Fibroblast of skin of scalp (primary cell): ENCODE data around the gene MARCHF10.
A peak's percentile ranks its signal among the peaks of the same experiment; 100 is the strongest.

ENCODE experiments used
- DNase-seq: peaks from one replicate; pipeline ENCODE4 v3.0.0-alpha.2; 2013

The MARCHF10 gene

DNA sequence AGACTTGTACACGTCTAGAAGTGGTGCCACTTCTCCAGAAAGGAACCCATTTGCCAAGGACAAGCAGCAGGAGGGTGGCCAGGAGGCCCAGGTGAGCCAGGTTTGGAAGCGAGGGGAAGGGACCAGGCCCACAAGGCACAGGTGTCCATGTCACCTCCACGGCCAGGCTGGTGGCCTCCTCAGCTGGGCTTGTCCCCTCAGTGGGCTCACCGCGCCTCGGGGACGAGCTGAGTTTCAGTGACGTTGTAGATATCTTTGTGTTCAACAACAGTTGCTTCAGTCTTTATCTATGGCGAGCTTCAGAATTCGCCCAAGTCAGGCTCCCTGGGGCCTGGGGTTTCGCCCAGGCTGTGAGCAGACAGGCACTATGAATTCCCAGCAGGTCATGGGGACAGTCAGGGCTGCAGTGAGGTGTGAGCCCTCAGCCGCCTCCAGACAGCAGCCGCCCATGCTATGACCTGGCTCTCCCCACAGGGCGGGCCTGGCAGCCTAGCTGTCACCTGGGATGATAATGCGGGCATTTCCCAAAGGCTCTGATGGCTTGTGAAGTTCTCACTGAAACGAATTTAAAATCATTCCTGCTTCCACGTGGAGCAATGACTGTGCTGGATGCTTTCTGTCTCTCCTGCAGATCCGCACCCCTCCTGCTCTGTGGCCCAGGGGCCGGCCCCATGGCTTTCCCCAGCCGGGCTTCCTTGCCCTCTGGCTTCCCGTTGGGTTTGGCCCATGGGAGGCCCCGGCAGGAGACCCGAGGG is 91.1 kb downstream of the MARCHF10 start:
- DNase-seq, result no peak

DNA sequence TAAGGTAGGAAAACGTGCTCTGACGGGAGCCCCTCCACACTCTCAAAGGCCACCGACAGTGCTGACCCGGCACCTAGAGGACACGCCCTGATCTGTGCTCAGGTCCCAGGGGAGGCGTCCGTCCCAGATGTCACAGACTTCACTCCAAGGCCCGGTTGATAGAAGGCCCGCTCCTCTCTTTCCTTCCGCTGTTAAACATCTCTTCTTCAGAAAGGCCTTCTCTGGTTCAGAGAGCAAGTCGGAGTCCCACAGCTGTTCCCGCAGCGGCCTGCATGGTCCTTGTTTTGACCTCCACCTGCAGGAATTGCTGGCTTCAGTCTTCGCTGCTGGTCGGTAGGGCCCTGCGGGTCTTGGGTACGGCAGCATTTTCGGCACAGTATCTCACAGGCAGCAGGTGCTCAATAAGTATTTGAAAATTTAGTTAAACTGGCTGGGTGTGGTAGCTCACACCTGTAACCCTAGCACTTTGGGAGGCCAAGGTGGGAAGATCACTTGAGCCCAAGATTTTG is 92.2 kb downstream of the MARCHF10 start:
- no peak for DNase-seq

DNA sequence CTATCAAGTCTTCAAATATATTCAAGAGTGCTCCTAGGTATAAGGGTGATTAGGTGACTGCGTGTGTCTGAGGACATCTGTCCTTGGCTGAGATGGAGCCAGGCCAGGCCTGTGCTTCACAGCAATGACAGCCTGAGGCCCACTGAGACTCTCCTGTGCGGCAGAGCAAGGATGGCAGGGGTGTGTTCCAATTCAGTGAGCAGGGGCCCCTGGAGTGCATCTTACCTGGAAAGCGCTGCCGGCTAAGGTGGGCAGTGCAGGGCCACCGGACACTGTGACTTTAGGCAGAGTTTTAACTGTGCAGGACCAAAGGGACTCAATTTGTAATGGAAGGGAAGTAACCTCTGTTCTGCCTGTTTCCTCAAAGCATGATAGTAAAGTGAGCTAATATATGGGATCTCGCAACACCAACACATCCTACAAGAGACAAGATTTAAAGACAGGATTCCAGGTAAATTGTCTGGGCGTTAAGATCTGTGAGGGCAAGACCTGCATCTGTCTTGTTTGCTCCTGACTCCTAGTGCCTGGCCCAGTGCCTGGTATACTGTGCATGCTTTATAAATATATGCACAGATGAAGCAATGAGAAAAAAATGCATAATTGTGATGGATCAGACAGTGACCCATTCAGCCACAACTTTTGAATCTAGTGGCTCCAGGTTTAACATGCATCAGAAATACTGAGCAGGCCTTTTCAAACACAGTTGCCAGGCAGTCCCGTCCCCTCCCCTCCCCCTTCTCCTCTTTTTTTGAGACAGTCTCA is 93.9 kb downstream of the MARCHF10 start:
- no peak for DNase-seq

DNA sequence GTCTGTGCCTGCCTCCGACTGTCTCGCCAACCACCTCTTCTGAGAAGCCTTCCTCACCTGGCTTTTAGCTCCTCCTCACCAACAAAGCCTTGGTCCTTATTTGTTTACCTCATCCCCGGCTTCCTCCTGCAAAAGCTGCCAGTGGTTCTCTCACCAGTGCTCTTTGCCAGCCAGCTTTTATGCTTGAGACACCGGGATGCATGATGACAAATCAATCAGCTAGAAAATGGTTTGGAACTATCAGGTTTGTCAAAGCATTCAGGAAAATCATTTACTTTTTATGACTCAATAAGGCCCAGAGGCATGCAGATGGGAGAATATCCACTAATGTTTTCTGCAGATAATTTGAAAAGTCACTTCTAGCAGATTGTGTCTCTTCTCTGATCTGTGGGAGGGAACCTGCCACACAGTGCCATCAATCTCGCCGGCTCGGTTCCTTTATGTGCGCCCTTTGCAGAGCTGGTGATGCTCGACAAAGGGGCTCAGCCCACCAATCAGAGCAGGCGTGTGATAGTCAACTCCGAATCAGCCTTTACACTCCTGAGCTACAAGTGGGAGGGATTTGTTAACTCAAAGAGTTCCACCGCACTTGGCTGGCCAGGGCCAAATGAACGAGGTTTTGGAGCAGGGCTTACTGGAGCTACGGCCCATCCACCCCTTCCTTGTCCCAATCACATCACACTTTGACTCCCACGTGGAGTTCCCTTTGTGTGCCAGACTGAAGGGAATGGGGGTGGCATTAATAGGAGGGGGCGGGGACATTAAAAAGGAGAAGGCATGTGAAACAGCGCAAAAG is 94.8 kb downstream of the MARCHF10 start:
- no peak for DNase-seq

DNA sequence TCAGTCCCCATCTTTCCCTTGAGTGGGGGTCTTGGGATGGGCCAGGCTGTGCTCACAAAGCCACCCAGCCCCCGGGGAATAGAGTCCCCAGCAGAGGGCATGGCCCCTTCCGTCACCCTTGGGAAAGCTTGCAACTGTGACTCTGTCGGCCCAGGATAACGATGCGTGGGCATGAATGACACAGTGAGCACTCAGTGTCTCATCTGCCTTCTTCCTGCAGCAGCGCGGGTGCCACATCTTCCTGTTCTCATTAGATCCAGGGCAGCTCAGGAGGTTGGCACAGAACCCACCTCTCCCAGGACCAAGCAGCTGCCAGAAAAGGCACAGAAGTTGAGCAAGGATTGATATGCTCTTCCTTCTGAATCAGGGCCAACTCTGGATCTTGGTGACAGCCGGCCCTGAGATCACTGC is 95.9 kb downstream of the MARCHF10 start:
- no peak for DNase-seq

DNA sequence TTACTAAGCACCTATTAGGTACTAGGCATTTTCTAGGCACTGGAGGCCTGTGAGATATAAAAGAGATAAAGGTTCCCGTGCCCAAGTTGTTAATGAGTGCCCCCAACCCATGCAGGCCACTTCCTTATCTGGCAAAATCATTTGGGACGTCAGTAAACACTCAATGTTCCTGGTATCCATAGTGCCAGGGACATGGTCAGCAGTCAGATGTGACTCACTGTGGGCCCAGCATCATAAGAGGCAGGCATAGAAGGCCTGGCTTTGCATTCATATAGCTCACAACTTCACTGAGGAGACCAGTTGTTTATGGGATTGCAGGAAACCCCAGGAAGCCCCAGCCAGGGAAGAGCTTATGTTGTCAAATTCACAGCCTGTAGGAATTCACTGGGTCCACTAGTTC is 99.5 kb downstream of the MARCHF10 start:
- DNase-seq, result no peak

DNA sequence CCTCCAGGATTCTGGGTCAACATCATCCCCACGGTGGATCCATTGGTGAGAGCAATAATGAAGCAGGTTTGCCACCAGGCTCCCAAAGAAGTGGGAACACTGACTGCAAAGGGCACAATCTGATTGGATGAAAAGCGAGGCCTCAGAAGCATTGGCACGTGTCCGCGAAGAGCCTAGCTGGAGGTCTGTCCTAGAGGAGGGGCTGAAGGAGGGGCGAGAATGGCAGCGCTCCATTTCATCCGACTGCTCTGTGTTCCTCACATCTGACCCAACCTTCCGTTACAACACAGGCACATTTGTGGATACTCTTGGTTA is 100.7 kb downstream of the MARCHF10 start:
- DNase-seq, result no peak

DNA sequence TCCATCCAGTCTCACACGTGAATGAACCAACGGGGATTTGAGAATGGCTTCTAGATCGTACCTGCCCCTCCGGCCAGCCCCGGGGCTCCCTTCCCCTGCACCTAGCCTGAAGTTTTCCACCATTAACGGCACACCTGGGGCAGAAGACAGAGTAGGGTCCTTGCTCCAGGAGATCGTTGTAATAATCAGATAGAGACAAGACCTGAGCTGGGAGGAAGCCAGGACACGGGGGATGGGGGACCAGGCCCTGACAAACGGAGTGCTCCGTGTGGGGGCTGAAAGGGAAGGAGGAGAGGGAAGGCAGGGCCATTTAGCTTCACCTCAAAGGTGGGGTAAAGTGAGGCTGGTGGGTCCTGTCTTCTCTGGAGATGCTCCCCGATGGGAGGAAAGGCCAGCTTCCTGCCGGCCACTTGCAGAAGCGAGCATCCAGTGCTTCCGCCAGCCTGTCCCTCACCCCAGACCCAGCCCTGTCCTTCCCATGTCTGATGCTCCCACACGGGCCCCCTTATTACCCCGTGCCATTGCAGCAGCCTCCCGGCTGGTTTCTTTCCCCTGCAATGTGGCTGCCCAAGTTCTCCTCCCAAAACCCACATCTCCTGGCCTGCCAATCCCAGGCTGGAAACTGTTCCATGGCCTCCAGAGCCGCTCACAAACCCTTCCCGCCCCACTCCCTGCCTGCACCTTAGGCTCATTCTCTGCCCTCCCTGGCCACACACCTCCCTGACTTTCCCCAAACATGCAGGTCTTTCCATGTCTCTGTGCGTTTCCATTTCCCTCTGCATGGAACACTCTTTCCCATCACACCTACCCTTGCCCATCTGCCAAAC is 101.3 kb downstream of the MARCHF10 start:
- no peak for DNase-seq

DNA sequence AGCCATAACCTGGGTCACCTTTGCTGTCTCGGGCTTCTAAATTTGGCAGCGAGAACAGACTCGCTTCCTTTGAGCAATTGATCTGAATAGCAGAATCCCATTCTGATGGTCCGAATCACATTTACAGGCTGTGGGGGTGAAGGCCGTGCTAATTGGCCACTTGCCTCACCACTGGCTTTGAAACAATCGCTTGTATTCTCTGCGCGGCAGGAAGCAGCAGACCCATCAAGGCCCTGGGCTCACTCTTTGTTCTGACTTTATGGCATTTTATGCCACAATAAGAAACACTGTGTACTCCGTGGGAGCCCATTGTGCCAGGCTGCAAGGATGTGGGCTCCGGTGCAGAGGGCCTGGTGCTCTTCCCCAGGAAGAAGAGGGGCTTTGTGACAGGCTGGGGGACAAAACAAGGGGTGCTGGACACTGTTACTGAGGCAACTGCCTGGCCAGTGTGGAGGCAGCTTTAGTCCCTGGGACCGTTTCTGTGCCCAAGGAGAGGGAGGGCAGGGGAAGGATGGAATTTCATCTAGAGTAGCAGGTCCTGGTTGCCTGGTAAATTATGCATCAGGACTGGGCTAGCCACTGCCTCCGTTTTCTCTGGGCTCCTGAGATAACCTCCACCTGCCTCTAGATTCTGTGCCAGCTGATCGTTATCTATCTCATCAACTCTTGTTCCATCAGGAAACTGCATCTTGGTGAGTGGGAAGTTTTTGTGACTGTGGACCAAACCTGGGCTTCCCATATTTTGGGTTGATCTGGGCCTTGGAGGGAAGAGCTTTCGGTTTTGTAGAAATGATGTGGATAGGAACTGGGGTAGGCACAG is 102.1 kb downstream of the MARCHF10 start:
- no peak for DNase-seq

DNA sequence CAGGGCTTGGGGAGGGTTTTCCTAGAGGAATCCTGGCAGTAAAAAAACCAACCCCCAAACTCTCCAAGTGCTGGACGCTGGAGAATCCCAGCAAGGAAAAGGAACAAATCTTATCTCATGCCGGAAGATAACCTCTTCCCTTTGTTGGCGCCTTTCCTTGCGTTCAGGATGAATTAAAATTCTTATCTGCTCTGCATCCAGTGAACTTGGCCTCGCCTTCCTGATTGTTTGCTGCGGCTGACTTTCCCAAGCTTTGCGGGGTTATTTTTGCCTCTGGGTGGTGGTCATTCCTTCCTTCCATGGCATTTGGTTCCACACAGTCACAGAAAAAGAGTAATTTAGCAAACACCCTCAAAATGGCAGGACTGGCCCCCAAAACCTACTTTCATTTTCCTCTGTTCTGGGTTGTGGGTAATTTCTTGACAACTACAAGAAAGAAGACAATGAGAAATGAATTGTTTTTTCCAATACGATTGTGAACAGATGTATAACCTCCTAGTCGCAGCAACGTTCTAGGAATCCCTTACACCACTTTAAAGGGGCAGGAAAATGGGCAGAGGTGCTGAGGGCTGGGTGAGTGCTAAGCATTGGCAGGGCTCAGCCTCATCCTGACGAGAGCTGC is 102.8 kb downstream of the MARCHF10 start:
- no peak for DNase-seq

DNA sequence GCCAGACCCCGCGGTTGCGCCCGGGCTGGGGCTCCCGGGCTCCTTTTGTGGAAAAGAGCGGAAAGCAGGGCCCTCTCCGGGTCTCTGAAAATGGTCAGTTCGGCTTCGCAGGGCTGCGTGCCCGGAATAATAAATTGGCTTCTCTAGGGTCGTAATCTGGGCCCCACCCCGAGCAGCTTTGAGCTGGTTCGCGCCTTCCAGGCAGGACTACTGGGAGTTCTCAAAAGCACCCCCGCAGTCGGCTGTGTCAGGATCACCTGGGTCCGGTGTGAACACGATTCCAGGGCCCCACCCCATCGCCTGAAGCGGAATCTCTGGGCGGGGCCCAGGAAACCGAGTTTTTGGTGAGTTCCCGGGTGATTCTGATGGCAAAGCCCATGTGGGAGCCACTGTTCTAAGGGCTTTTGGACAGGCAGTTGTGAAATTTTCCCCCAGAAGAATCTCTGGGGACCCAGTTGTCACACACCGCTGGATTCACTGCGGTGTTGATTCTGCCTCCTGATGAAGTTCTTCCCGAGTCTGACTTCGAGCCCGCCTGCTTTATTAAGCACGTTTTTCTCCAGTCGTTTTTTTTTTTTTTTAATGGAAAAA is 103.6 kb downstream of the MARCHF10 start:
- no peak for DNase-seq

DNA sequence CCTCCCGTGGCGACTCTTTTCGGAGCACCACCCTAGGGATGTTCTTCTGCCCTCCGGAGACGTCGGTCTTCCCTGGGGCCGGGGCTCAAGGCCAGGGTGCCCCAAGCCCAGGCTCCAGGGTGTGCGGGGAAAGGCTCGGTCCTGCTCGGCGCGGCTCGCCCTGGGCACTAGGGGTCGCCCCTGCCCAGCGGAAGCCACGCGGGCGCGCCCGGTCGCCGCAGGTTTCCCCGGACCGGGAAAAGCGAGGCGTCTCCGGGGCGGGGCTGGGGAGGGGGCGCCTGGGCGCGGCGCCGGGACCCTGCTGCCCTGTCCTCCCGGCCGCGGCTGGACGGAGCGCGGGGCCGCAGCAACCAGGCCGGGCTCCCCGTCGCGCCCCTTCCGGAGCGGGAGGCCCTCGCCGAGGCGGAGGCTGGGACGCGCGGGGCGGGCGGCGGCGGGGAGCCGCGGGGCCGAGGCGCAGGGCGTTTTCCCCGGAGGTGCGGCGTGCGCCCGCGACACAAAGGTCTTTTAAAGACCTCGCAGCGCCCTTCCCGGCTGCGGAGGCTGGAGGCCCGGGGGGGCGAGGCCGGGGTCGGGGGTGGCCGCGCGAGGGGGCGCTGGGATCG is 104.2 kb downstream of the MARCHF10 start:
- DNase-seq, result peak; percentile 67

DNA sequence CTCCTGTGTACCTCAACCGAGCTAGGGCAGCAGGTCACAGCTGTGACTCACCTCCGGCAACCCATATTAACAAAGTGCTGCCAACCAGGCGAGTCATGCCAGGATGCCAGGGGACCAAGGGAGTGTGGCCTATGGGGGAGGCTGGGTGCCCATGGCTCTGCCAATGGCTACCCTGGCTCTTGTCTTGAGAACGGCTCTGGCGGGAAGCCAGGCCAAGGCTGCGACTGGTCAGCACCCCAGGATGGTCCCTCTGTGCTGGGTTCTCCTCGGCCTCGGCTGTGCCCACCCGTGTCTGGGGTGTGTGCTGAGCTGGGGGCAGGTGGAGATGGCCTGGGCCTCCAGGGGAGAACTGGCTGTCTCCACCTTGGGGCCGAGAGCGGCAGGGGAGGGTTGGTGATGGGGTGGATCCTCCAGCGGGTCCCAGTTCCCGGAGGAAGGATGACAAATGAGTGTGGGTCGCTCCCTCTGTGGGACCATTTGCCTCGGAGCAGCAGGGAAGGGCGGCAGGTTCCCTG is 104.8 kb downstream of the MARCHF10 start:
- DNase-seq, result peak; percentile 47

DNA sequence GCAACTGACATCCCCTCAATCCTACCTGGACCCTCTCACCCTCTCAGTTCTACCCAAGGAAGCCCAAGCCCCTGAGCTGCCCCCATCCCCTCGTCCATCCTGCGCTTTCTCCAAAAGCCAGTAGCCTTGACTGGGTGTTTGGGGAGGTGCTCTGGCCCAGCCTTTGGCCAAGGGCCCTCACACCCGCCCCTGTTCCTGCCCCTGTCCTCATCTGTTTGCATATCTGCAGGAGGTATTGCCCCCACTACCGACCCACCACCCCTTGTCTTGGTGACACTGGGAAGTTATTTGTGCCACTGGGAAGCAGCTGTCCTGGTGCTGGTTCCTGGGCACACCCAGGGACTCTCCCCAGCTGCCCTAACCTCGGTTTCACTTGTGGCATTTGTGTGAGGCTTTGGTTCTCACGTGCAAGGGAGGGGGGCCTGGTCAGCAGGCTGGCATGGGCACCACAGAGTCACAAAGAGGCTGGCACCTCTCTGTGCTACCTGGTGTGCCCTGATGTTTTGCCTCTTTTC is 105.3 kb downstream of the MARCHF10 start:
- no peak for DNase-seq

DNA sequence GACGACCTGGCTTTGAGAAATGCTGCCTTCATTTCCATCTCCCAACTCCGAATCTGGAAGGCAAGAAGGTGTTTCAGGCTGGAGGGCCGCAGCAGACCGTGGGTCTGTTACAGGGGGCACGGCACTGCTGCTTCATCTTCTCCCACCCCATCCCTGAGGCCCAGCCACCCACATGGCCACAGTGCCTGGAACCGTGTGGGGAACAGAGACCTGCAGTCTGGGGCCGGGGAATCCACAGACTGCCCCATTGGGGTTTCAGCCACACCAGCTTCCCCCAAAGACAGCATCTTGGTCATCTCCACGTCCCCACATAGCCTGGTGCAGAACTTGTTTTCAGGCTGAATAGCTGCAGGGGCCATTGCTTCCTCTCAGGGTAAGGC is 106.4 kb downstream of the MARCHF10 start:
- DNase-seq, result no peak

DNA sequence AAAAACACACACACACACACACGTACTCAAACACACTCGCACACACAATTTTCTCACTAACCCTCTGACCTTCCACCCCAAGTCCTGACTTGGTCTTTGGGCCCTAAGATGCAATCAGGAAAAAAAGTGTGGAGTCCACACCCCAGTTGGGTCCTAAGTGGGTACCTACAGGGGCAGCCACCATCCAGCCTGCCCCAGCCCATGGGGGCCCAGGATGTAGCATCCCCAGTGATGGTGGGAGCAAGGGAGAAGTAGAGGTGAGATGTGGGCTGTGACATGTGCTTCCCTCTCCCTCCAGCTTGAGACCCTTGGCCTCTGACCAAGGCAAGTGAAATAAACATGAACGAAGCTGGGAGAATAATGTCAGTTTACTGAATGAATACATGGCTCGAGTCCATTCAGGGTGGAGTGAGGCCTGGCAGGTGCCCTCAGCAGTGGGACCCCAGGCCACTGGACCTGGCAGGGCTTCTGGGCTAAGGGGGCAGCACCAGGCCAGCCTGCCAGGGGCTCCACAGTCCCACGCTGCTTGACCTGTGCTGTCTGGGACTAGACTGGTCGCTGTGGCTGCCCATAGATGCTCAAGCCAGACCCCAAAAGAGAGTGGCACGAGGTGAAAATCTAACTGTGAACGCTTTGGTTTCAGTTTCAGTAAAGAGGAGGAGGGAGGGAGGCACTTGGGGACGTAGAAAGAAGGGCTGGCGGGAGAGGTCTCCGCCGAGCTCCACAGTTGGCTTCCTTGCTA is 107.0 kb downstream of the MARCHF10 start:
- no peak for DNase-seq

DNA sequence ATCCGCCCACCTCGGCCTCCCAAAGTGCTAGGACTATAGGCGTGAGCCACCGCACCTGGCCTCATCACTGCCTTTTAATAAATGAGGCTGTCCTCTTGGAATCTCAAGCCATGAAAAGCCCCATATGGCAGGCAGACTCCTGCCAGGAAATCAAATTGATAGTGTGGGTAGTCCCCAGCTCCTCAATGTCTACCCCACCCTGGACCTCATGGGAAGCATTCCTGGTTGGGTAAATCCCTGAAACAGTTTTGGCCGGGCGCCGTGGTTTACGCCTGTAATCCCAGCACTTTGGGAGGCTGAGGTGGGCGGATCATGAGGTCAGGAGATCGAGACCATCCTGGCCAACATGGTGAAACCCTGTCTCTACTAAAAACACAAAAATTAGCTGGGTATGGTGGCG is 109.7 kb downstream of the MARCHF10 start:
- peak; percentile 51 for DNase-seq

DNA sequence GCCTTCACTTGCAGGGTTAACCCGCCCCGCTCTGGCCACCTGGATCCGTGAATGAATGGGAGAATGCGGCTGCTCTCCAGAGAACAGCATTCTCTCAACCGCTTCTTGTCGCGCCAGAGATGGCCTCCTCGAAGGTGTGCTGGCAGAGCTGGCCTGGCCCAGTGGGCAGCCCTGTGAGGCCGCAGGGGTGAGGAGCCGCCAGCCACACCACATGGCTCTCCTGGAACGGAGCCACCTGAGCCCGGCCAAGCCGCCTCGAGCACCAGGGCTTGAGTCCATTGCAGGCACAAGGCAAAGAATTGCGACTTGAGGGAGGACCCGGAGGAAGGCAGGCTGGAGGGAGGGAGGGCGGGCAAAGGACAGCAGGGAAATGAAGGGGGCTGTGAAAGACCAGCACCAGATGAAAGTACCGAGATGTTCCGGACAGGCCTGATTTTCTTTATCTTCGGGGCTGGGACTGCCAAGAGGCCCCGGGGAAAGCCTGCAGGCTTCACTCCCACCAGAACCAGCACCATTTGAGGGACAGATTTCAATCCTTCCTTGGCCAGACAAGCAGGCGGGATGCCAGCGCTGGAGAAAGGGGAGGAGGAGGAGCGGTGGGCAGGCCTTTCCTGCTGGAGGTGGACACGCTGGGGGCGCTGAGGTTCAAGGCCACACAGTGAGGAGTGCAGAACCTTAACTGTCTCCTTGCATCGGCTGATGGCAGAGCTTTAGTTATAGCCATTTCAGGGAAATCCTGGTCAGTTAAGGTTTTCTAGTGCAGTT is 111.2 kb downstream of the MARCHF10 start:
- DNase-seq, result no peak
